KG1 (cell line): ENCODE results near the gene TTLL7.
"Not testable (repeated sequence)": the region's sequence is repeated elsewhere in the genome, so short reads cannot be mapped to it uniquely, and the experiment has no call there.

ENCODE experiments used
- DNase-seq: peaks from one replicate; lab custom pipeline; 2025; lab: John Stamatoyannopoulos, UW

TTLL7 gene

GRCh38 chr1:83931658-83932253 lies 67.2 kb downstream of the TTLL7 start:
- DNase-seq = peak; percentile 48

GRCh38 chr1:83929184-83929583 lies 69.7 kb downstream of the TTLL7 start:
- DNase-seq = no peak

GRCh38 chr1:83928396-83928795 lies 70.5 kb downstream of the TTLL7 start:
- no peak for DNase-seq

GRCh38 chr1:83927701-83928100 lies 71.2 kb downstream of the TTLL7 start:
- DNase-seq = no peak

- no peak for DNase-seq
Measured at GRCh38 chr1:83927061-83927460, 71.9 kb downstream of the TTLL7 start.

GRCh38 chr1:83923553-83923952 lies 75.4 kb downstream of the TTLL7 start:
- no peak for DNase-seq

GRCh38 chr1:83922431-83922830 lies 76.5 kb downstream of the TTLL7 start:
- DNase-seq = no peak

- no peak for DNase-seq
Measured at GRCh38 chr1:83920320-83920719, 78.6 kb downstream of the TTLL7 start.

GRCh38 chr1:83919872-83920271 lies 79.1 kb downstream of the TTLL7 start:
- no peak for DNase-seq

GRCh38 chr1:83918688-83919285 lies 80.1 kb downstream of the TTLL7 start:
- no peak for DNase-seq

- no peak for DNase-seq
Measured at GRCh38 chr1:83917959-83918358, 81.0 kb downstream of the TTLL7 start.

- not testable (repeated sequence) for DNase-seq
Measured at GRCh38 chr1:83916094-83916493, 82.8 kb downstream of the TTLL7 start.

GRCh38 chr1:83912876-83913275 lies 86.1 kb downstream of the TTLL7 start:
- DNase-seq = no peak

GRCh38 chr1:83910461-83910860 lies 88.5 kb downstream of the TTLL7 start:
- DNase-seq = no peak

GRCh38 chr1:83909687-83910086 lies 89.2 kb downstream of the TTLL7 start:
- no peak for DNase-seq

- peak; percentile 19 for DNase-seq
Measured at GRCh38 chr1:83905315-83905907, 93.5 kb downstream of the TTLL7 start.

- no peak for DNase-seq
Measured at GRCh38 chr1:83901547-83902155, 97.3 kb downstream of the TTLL7 start.

- no peak for DNase-seq
Measured at GRCh38 chr1:83900524-83900923, 98.4 kb downstream of the TTLL7 start.

GRCh38 chr1:83897516-83897915 lies 101.4 kb downstream of the TTLL7 start:
- DNase-seq = no peak

- no peak for DNase-seq
Measured at GRCh38 chr1:83896299-83896698, 102.6 kb downstream of the TTLL7 start.

GRCh38 chr1:83889707-83890106 lies 109.2 kb downstream of the TTLL7 start:
- DNase-seq = no peak

- DNase-seq = no peak
Measured at GRCh38 chr1:83887483-83887882, 111.4 kb downstream of the TTLL7 start.

GRCh38 chr1:83883979-83884378 lies 115.0 kb downstream of the TTLL7 start:
- DNase-seq = no peak
